HG02678 (cell line): ENCODE measurements around the gene RXRG.
A peak's percentile ranks its signal among the peaks of the same experiment; 100 is the strongest.

Source experiments
- ATAC-seq: cut with Tn5 transposase; IDR thresholded peaks from one replicate; pipeline ENCODE4 v1.9.1; 2021; ENCODE audit warnings: mild to moderate bottlenecking, moderate library complexity; ENCODE audit not compliant: unreplicated experiment

Gene RXRG

DNA sequence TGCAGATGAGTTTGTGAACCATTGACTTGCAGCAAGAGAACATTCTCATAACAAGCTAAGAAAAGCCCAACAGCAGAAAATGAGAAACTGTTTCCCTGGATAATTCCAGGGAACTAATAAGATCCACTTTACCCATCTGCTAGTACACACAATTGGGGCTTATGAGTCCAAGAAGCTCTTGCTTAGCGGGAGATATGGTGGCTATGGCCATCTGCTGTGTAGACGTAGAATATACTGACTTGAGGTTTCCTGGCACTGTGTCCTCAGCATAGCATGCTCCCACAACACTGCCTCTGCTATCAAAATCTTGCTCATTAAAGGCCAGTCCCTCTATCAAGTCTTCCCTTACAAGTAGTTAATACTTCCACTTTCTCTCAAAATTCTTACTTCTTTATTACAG lies 6.8 kb upstream of the RXRG start:
- no peak for ATAC-seq

- no peak for ATAC-seq
These were observed 4.2 kb upstream of the RXRG start for GRCh38 chr1:165449131-165449530.

DNA sequence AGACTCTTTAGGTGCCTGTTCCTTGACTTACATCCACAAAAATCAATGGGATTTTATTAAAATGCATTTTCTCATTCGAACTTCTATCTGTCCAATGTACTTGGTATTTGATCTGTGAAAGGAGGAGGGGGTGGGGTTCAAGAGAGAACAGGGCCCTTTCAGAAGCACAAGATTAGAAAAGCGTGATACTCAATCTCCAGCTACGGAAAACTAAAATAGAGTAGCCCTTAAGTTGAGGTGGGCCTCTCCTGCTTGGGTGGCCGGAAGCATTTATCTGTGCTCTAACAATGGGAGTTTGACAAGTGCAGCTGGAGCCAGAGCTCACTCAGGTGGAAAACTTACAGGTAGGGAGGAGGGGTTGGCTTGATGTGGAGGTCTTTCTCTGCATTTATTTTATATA lies 462 bp upstream of the RXRG start:
- no peak for ATAC-seq

DNA sequence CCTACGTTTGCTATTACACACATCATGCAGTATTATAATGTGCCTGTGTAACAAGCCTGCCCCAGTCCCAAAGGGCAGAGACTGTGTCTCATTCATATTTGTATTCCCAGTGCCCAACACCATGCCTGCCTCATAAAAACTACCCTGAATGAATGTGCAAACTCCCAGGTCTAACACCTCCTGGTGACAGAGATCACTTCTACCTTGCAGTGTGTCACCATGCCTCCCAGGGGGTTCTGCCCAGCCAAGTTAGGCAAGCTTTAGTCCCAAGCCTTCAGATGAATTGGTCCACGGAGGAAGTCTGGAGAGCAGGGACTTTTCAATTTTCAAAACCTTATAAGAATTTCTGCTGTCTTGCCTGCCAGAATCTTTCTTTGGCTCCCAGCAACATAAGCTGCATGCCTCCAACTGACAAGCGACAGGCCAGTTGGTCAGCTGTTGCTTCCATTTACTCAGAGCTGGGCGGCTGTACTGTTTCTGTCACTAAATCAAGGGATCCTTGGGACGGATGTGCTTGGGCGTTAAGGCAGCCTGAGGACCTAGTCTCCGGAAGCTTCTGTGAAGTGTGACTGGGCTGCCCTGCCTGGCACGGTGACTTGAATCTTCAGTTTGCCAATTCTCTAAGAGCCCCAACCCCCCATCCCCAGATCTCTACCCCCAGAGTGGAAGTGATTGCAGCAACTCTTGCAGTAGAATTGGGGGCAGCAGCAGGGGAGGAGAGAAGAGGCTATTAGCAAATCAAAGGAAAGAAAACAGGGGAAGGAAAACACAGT lies 1.2 kb downstream of the RXRG start:
- ATAC-seq, result no peak

DNA sequence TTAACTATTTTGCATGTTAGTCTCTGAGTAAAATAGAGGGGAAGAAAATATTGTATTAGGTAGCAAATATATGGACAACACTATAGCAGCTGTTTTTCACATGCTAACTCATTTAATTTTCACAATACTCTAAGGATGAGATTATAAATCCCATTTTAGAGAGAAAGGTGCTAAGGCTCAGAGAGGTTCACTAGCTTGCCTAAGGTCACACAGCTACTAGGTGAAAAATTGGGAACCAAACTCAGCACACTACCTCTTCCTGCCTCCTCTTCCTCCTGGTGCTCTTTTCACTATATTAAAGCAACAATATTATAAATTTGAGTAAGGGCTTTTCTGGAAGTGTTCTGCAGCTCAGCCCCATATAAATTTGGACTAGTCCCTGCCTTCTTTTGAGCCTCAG lies 2.3 kb downstream of the RXRG start:
- ATAC-seq, result no peak

- ATAC-seq, result no peak
These were observed 2.9 kb downstream of the RXRG start for GRCh38 chr1:165442053-165442452.

DNA sequence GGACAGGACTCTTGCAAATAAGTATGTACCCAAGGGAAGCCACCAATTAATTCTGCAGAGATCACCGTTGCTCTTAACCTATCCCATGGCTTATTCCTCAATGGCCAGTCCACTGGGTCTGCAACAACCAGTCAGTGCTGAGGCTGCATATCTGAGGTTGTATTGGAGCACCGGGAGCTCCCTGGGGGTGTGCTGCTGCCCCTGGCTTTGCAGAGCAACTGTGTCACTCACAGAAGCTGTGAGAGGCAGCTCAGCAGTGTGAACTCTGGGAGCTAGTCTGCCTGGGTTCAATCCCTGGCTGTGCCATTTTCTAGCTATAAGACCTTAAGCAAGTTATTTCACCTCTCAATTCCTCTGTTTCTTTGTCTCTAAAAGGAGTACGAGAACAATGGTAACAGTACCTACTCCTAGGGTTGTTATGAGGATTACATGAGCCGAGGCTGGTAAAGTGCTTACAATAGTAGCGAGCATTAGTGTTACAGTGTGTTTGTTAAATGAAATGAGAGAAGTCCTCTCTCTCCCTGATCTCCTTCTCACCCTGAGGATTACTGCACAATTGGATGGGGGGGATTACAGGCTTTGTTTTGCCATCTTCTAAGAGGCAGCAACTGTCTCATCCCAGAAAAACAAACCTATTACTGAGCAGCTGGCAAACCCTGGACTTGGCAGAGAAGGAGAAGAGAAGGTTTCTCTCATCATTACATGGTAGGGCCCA lies 3.6 kb downstream of the RXRG start:
- no peak for ATAC-seq

- no peak for ATAC-seq
These were observed 5.6 kb downstream of the RXRG start for GRCh38 chr1:165439330-165439729.

DNA sequence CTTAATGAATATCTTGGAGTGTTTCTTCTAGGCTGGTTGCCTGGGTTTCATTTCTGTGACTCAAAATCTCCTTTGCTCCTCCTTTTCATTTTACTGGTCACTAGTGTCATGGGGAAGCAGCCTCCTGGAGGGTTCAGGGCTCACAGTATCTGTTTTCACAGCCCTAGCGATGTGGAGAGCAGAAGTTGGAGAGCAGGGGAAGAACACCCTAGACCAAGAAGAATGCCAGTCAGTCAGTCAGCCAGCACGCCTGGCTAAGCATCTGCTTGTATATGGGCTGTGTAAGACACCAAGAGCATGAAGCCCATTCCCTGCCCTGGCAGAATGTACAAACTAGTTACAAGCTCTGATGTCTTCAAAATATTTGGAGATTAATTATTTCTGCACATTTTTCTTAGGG lies 7.9 kb downstream of the RXRG start:
- ATAC-seq, result no peak

GRCh38 chr1:165435801-165436200 lies 9.1 kb downstream of the RXRG start:
- ATAC-seq, result no peak

DNA sequence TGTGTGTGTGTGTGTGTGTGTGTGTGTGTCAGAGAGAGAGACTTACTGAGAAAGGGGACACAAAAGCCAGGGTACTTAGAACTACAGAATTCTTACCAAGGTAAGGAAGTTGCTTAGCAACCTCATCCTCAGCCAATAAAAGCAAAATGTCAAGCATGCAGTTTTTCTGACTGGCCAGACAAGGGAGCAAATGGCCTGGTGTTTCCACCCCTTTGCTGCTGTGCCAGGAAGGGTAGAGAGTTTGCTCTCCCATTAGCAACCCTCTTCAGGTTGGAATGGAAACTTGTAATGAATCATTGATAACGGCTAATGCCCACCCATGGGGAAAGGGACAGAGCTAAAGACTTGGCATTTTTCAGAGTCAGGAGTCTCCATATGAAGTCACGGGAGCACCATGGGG lies 10.6 kb downstream of the RXRG start:
- ATAC-seq, result no peak

DNA sequence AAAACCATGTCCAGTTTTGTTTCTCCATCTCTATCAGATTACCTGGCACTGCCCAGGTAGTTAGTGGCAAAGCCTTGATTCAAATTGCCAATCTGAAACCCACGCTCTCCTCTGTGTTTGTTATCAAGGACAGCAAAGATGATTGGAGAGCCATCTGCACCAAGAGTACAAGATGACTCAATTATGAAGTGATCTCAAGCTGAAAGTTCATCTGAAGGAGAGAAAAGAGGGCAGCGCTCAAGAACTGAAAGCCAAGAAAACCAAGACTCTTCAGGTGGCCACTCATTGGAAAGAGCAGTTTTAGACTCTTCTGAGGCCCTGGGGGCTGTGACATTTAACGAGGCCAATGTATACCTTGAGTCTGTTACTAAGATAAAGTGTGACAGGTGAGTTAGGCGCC lies 13.8 kb downstream of the RXRG start:
- ATAC-seq, result peak; percentile 64

DNA sequence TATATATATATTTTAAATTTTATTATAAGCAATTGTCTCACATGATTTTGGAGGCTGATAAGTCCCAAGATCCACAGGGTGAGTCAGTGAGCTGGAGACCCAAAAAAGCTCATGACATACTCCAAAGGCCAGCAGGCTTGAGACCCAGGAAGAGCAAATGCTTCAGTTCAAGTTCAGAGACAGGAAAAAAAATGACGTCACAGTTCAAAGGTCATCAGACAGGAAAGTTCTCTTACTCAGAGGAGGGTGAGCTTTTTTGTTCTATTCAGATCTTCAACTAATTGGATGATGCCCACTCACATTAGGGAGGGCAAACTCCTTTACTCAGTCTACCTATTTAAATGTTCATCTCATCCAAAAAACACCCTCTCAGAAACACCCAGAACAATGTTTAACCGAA lies 18.2 kb downstream of the RXRG start:
- no peak for ATAC-seq

DNA sequence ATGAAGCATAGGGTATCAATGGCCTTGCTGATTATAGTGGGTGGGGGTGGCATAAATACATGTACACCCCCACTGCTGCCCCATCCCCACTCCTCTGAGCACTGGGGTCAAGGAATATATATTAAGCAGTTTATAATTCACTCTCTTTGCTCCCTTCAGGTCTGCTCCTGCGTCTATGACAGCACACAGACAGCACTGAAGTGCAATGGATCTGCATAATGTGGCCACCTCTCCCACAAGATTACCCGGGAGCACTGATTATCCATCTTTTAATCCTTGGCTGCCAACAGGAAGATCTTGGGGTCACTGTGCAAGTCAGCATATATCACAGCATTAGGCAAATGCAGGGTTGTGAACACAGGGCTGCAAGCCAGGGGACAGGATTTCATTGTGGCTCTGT lies 19.3 kb downstream of the RXRG start:
- ATAC-seq, result no peak

GRCh38 chr1:165424454-165425216 lies 20.3 kb downstream of the RXRG start:
- ATAC-seq, result peak; percentile 70

DNA sequence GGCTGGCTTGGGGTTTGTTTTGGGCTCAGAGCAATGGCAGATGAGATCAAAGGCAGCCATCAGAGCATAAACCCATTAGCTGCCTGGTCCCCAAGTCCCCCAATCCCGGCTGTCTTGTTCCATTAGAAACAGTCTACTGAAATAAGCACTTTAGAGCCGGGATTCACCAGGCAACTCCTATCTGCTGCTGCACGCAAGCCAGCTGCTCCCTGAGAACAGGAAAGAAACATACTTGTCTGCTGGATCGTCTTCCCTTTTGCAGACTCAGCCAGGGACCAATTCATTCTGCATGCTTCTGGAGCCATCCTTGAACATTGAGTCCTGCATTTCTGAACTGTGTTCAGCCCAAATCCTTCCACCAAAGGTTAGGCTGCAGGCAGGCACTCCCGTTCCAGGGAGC lies 21.8 kb downstream of the RXRG start:
- ATAC-seq, result no peak

DNA sequence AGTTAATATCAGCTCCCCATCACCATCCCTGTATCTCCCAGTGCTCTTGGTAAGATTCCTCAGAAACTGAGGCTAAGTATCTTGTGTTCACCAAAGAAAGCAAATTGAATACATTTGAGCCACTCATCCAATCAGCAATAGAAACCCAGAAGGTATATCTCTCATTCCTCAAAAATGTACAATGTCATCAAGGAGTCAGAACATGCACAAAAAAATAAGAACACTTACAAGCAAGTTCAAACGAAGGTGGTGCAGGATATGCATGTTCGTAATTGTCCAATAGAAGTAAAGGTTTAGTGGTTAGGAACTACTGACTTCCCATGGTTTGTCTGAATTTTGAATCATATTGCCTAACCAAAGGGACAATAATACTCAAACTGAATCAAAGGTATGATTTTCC lies 24.3 kb downstream of the RXRG start:
- ATAC-seq, result no peak

- no peak for ATAC-seq
These were observed 25.1 kb downstream of the RXRG start for GRCh38 chr1:165419839-165420238.

DNA sequence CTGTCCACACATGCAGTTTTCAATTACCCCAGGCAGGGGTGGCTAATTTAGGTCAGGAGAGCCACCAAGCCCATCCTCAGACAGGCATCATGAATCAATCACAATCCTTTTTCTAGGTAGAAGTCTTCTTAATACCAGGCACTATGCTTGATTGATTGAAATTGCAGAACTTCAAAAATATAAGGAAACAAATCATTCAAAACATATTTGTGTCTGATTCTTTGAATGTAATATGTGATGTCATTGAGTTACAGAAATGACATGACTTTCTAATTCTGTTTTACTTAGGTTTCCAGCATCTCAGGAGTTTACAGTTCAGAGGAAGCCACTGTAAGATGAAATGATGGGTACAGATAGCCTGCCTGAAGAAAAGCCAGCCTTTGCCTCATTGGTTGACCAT lies 26.7 kb downstream of the RXRG start:
- no peak for ATAC-seq

DNA sequence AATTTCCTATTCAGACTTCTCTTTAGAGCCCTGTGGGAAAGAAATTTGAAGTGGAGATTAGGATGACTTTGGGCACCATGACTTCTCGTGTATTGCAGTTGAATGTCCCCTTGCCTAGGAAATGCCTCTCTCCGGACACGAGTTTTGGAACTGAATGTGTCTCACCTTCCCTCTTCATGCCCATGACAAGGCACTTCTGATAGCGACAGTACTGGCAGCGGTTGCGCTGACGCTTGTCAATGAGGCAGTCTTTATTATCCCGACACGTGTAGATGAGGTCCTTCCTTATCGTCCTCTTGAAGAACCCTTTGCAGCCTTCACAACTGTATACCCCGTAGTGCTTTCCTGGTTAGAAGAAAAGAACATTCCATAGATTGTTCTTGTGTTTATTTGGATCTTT lies 28.1 kb downstream of the RXRG start:
- ATAC-seq, result no peak

GRCh38 chr1:165415068-165415467 lies 29.9 kb downstream of the RXRG start:
- ATAC-seq, result no peak

GRCh38 chr1:165414620-165415019 lies 30.3 kb downstream of the RXRG start:
- ATAC-seq, result no peak
